AG04450 (cell line): Measurements from ENCODE around the gene CRYL1. TPM values are rescaled to one million over a fixed set of nuclear protein-coding genes. Genes with fewer than 3 reads are reported as not detected.

Experiments used
- CTCF ChIA-PET: fragments of 300-600, 350-600 bp; formaldehyde crosslinking; extraction: SDS; loops from one replicate; lab custom pipeline; 2022; ENCODE audit warnings: antibody characterized with exemption, inconsistent platforms; lab: Charles Lee
- POLR2A ChIA-PET: fragments of 350-600 bp; formaldehyde crosslinking; extraction: SDS; loops from one replicate; lab custom pipeline; 2021; ENCODE audit warnings: antibody characterized with exemption, inconsistent platforms; lab: Yijun Ruan, JAX
- DNase-seq: peaks from one replicate; pipeline ENCODE4 v3.0.0-alpha.2; 2011; ENCODE audit warnings: low read depth, low spot score
- H3K27ac ChIP-seq: one replicate; pipeline ENCODE4 v1.5.1; 2012; ENCODE audit warnings: low read depth, low read length, control low read depth
- H3K27me3 ChIP-seq: one replicate; pipeline ENCODE4 v1.6.0; 2012; ENCODE audit warnings: low read length; ENCODE audit not compliant: control insufficient read depth, insufficient read depth
- H3K4me3 ChIP-seq: 2 replicates; pipeline ENCODE4 v1.5.1; 2011; ENCODE audit warnings: mild to moderate bottlenecking, low read depth, low read length, control low read depth
- H3K9me3 ChIP-seq: 2 replicates; pipeline ENCODE4 v1.5.1; 2012; ENCODE audit warnings: low read length; ENCODE audit not compliant: control insufficient read depth, insufficient read depth
- polyA plus RNA-seq: library from polyadenylated mRNA; depleted of rRNA; stranded (reverse); fragments of >200 nt; gene quantifications from 2 replicates; pipeline ENCODE4 v1.2.3, GENCODE V29; 2011
- TF ChIP-seq, protein P1 (sequence below): IDR thresholded peaks from 2 replicates; pipeline ENCODE4 v1.5.1; 2011; ENCODE audit warnings: low read depth, low read length, control low read depth, inconsistent platforms

CRYL1 gene
- polyA plus RNA-seq, 1 experiment, result 21.6 TPM

DNA sequence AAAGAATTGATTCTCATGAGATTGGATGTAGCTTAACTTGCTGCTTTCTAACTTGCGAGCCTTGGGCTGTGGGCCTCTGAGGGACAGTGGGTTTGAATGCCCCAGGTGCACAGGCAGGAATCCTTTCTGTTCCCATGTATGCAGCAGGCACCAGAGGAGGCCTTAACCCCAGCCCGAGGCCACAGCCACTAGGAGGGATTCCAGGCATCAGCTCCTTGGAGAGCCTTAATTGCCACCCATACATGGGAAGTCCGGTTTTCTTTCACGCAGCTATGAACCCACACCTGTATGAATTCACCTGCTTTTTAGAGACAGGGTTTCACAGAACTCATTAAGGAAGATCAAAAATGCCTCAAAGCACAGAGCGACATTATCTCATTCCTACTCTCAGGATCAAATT is 117.9 kb downstream of the CRYL1 start:
- DNase-seq, result no peak
- H3K27me3 ChIP-seq, result peaks cover 4% of the 10 kb centered on the region
- TF ChIP-seq, protein P1, sequence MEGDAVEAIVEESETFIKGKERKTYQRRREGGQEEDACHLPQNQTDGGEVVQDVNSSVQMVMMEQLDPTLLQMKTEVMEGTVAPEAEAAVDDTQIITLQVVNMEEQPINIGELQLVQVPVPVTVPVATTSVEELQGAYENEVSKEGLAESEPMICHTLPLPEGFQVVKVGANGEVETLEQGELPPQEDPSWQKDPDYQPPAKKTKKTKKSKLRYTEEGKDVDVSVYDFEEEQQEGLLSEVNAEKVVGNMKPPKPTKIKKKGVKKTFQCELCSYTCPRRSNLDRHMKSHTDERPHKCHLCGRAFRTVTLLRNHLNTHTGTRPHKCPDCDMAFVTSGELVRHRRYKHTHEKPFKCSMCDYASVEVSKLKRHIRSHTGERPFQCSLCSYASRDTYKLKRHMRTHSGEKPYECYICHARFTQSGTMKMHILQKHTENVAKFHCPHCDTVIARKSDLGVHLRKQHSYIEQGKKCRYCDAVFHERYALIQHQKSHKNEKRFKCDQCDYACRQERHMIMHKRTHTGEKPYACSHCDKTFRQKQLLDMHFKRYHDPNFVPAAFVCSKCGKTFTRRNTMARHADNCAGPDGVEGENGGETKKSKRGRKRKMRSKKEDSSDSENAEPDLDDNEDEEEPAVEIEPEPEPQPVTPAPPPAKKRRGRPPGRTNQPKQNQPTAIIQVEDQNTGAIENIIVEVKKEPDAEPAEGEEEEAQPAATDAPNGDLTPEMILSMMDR, result no peak
- no peak overlapping the region for H3K27ac ChIP-seq
- H3K4me3 ChIP-seq, result no peak overlapping the region
- no peaks in the 10 kb centered on the region for H3K9me3 ChIP-seq
- ChIA-PET POLR2A (no interaction called here), CTCF (no interaction called here)

DNA sequence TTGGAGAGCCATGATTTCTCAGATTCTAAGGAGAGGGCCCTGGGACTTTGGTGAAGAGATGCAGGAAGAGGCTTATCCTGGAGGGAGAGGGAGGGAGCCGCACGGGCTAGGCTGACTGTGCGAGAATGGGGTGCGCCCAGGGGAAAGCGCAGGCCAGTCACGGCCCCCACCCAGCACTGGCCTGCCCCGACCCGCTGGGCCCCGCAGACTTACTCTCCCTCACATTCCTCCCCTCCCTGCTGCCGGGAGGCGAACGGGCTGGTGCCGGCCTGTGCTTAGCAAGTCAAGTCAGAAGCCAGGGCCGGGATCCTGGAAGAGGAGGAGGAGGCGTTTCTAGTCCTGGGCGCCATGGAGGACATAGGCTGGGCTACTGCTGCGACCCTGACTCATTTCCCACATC is 120.0 kb downstream of the CRYL1 start:
- Histone ChIP-seq H3K4me3 (no peak overlapping the region), H3K27me3 (peaks cover 7% of the 10 kb centered on the region), H3K27ac (no peak overlapping the region), H3K9me3 (no peaks in the 10 kb centered on the region; the same call in 1 of the 2 replicates)
- TF ChIP-seq, protein P1, result no peak
- CTCF ChIA-PET, result no interaction called here
- no peak for DNase-seq
- POLR2A ChIA-PET, result no interaction called here

GRCh38 chr13:20404488-20405222 is 121.0 kb downstream of the CRYL1 start:
- POLR2A ChIA-PET, result interaction anchor here (0.6 kb wide), 1 partner anchor 44 kb away, joined by 3 read pairs; no protein-coding TSS in a partner anchor
- TF ChIP-seq, protein P1, result no peak

DNA sequence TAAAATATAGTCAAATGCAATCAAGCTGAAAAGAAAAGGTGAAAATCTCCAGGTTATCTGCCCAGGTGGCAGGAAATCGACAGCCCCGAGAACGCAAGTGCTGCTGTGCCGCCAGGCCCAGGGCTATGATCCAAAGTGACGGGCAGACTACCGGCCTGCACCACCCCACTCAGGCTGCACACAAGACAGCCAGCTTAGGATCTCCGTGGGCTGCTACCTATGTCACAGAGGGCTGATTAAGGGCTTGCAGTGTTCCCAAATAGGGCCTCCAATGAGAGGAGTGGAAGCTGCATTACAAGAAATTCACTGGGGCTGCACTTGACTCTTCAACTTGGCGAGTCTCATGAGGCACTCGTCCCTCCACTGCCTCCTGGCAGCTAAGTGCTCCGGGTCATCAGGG is 121.8 kb downstream of the CRYL1 start:
- Histone ChIP-seq H3K27me3 (peaks cover 7% of the 10 kb centered on the region), H3K27ac (no peak overlapping the region), H3K4me3 (no peak overlapping the region), H3K9me3 (no peaks in the 10 kb centered on the region; the same call in 1 of the 2 replicates)
- no peak for DNase-seq
- TF ChIP-seq, protein P1, result no peak
- ChIA-PET CTCF (no interaction called here), POLR2A (no interaction called here)

More at GRCh38 chr13:20404488-20405222, 121.0 kb downstream of the CRYL1 start:
- H3K27me3 ChIP-seq, result peaks cover 7% of the 10 kb centered on the region
- DNase-seq, result no peak
- no peaks in the 10 kb centered on the region; the same call in 1 of the 2 replicates for H3K9me3 ChIP-seq
- CTCF ChIA-PET, result interaction anchor here (0.9 kb wide), 1 partner anchor 32 kb away, joined by 4 read pairs; no protein-coding TSS in a partner anchor
- no peak overlapping the region for H3K4me3 ChIP-seq
- H3K27ac ChIP-seq, result no peak overlapping the region

DNA sequence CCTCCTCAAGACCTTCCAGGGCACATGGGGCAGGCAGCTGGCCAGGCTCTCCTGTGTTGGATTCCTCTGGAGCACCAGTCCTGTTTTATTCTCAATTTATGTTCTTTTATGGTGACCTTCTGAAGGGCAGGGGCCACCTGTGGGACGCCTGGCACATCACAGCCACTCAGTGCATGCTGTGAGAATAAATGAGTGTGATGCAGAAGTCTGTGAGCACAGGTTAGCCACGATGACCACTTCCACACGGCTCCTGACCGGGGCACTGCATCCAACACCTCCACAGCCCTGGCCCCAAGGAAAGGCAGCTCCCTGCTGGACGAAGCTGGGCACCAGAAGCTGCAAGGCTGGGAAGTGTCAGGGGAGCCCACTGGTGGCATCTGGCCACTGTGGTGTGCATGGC is 122.8 kb downstream of the CRYL1 start:
- CTCF ChIA-PET, result no interaction called here
- POLR2A ChIA-PET, result no interaction called here
- DNase-seq, result no peak
- H3K27me3 ChIP-seq, result peaks cover 8% of the 10 kb centered on the region
- H3K4me3 ChIP-seq, result no peak overlapping the region
- TF ChIP-seq, protein P1, result no peak
- no peaks in the 10 kb centered on the region; the same call in 1 of the 2 replicates for H3K9me3 ChIP-seq
- no peak overlapping the region for H3K27ac ChIP-seq
